ENCODE results near the gene TSPYL4.

DNA sequence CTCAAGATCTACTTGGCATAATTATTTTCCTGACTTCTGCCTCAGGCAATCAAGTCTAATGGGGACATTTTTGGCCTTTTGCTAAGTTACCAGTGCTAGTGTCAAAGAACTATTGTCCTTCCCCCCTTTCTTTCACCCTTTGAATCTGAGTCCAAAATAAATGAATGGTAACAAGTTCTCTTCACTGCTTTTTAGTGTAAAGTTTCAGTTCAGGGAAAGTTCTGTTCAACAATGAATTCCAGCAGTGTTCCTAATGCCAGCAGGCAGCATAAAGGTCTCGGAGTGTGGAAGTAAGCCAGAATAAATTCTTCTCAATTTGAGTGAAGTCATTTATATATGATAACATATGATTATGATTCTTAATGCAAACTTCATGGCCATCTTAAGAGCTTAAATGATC is 46.7 kb upstream of the TSPYL4 start:
- TF ChIP-seq, protein P1, sequence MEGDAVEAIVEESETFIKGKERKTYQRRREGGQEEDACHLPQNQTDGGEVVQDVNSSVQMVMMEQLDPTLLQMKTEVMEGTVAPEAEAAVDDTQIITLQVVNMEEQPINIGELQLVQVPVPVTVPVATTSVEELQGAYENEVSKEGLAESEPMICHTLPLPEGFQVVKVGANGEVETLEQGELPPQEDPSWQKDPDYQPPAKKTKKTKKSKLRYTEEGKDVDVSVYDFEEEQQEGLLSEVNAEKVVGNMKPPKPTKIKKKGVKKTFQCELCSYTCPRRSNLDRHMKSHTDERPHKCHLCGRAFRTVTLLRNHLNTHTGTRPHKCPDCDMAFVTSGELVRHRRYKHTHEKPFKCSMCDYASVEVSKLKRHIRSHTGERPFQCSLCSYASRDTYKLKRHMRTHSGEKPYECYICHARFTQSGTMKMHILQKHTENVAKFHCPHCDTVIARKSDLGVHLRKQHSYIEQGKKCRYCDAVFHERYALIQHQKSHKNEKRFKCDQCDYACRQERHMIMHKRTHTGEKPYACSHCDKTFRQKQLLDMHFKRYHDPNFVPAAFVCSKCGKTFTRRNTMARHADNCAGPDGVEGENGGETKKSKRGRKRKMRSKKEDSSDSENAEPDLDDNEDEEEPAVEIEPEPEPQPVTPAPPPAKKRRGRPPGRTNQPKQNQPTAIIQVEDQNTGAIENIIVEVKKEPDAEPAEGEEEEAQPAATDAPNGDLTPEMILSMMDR (optimal IDR thresholded peaks at IDR 0.05 in 1 of 3, IDR thresholded peaks at IDR 0.05 in 1 of 3, conservative IDR thresholded peaks at IDR 0.05 in 1 of 3; ENCODE audit: extremely low read depth in 1 of 3, insufficient read depth in 2 of 3, low read length in 3 of 3), result no peak
- no peak for TF ChIP-seq EZH2 (IDR thresholded peaks at IDR 0.05; ENCODE audit: low read length)
